ENCODE measurements around the gene DISC1. TPM values are rescaled to one million over a fixed set of nuclear protein-coding genes. Genes with fewer than 3 reads are reported as not detected.

DISC1 gene
- total and polyA plus RNA-seq, 2 donors (not counting 3 experiments of a cell fraction or from before 2014, with no cell fraction given): 3.3 to 14.7 TPM

DNA sequence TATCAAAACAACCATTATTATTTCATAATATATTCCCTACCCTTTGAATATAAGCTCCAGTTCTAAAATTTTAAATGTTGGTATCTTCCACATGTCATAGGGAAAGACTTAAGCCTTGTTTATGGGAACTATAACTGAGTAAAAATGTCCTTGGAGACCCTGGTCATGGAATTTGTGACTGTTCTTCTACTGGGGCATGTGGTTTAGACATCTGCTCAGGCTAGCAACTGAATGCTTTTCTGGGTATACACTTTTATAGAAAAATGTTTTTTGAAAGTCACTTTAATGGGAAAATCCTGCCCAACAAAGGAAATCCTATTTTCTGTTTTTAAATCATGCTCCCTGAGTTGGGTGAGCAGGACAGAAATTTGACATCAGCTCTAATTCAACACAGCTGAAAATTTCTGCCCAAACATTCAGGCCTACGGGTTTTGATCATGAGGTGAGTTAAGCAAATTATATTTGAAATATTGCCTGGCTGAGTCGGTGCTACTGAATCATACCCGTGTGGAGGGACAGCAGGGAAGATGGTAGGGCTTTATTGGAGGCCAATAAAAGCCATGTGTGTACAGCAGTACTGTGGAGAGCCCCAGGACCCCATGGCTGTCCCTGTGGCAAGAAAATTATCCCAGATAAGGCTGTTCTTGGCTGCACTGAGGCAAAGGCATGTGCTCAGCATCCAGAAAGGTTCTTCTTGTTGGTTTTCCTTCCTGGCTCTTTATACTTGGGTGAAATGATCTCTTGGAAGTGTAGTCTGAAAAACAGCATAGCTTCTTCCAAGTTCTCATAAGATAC, 391.8 kb downstream of the DISC1 start:
- BruUV-seq (replicated peaks): no TSS peak
- H3K4me2 ChIP-seq (ENCODE audit: insufficient read depth, low read length): no peak overlapping the region
- ChIA-PET CTCF (interaction anchor here (1.5 kb wide), 1 partner anchor 9 kb away, joined by 4 read pairs; no protein-coding TSS in a partner anchor), POLR2A (no interaction called here)
- intact Hi-C loops (cut with micrococcal nuclease): loop anchor here (10.0 kb wide), 1 partner anchor 264 kb away; no protein-coding TSS in a partner anchor
- H3K9me1 ChIP-seq (replicated peaks; ENCODE audit: control insufficient read depth, extremely low read depth, insufficient read depth, low read length): no peaks in the 10 kb centered on the region
- no peaks in the 10 kb centered on the region for H3K79me2 ChIP-seq (ENCODE audit: control insufficient read depth, insufficient read depth, low read length)
- no peak overlapping the region for H3K9ac ChIP-seq (replicated peaks; ENCODE audit: extremely low read depth, insufficient read depth, low read length)
- H3K4me1 ChIP-seq (ENCODE audit: control insufficient read depth, extremely low read depth, insufficient read depth, low read length): peaks cover 4% of the 10 kb centered on the region
- DNase-seq (ENCODE audit: low read depth, low spot score) (no peak), FAIRE-seq (no peak)
- no peaks in the 10 kb centered on the region for H4K20me1 ChIP-seq (replicated peaks; ENCODE audit: control insufficient read depth, extremely low read depth, insufficient read depth, low read length)
- H3K9me3 ChIP-seq (replicated peaks; ENCODE audit: control insufficient read depth, insufficient read depth, low read length): no peaks in the 10 kb centered on the region
- H3K36me3 ChIP-seq (ENCODE audit: control insufficient read depth in 2 of 2, extremely low read depth in 1 of 2, insufficient read depth in 2 of 2, low read length in 2 of 2): no peaks in the 10 kb centered on the region
- TF ChIP-seq GATA2 (IDR thresholded peaks at IDR 0.05; ENCODE audit: insufficient read depth, insufficient read length, low read depth, low read length) (no peak), MYC (IDR thresholded peaks at IDR 0.05; ENCODE audit: low read depth, low read length) (no peak), EZH2 (IDR thresholded peaks at IDR 0.05; ENCODE audit: borderline replicate concordance, low read depth, low read length, severe bottlenecking) (no peak)
- TF ChIP-seq, protein P1, sequence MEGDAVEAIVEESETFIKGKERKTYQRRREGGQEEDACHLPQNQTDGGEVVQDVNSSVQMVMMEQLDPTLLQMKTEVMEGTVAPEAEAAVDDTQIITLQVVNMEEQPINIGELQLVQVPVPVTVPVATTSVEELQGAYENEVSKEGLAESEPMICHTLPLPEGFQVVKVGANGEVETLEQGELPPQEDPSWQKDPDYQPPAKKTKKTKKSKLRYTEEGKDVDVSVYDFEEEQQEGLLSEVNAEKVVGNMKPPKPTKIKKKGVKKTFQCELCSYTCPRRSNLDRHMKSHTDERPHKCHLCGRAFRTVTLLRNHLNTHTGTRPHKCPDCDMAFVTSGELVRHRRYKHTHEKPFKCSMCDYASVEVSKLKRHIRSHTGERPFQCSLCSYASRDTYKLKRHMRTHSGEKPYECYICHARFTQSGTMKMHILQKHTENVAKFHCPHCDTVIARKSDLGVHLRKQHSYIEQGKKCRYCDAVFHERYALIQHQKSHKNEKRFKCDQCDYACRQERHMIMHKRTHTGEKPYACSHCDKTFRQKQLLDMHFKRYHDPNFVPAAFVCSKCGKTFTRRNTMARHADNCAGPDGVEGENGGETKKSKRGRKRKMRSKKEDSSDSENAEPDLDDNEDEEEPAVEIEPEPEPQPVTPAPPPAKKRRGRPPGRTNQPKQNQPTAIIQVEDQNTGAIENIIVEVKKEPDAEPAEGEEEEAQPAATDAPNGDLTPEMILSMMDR (IDR thresholded peaks at IDR 0.05; ENCODE audit: extremely low read depth in 1 of 2, insufficient read depth in 1 of 2, low read depth in 1 of 2, low read length in 2 of 2): no peak
- TF ChIP-seq, protein P2, sequence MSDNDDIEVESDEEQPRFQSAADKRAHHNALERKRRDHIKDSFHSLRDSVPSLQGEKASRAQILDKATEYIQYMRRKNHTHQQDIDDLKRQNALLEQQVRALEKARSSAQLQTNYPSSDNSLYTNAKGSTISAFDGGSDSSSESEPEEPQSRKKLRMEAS (IDR thresholded peaks at IDR 0.05; ENCODE audit: insufficient read depth, insufficient read length): no peak
- no peak overlapping the region for H3K27ac ChIP-seq (ENCODE audit: insufficient read depth, low read depth, low read length)
- no peaks in the 10 kb centered on the region for H3K27me3 ChIP-seq (ENCODE audit: control insufficient read depth in 2 of 2, insufficient read depth in 2 of 2, low read length in 2 of 2)
- H2AFZ ChIP-seq (ENCODE audit: low read depth, low read length): no peak overlapping the region
- no peak overlapping the region for H3K4me3 ChIP-seq (replicated peaks in 1 of 3; ENCODE audit: insufficient read depth in 1 of 3, low read depth in 1 of 3, low read length in 3 of 3)
- dilution Hi-C loops (cut with MboI; ENCODE audit: extremely low pct_ligation_motif_present, low sequenced_read_pairs): no loop called here
